Activated naive CD8-positive, alpha-beta T cell (primary cell): ENCODE results near the gene RYR2.
"Not testable (repeated sequence)": the region's sequence is repeated elsewhere in the genome, so short reads cannot be mapped to it uniquely, and the experiment has no call there.

Experiments
- H3K27ac Mint-ChIP-seq: one replicate; pipeline ENCODE4 v1.8.0; 2021; ENCODE audit warnings: mixed read lengths
- H3K27me3 Mint-ChIP-seq: one replicate; pipeline ENCODE4 v1.8.0; 2021; ENCODE audit warnings: mixed read lengths
- H3K36me3 Mint-ChIP-seq: one replicate; pipeline ENCODE4 v1.8.0; 2021; ENCODE audit warnings: mixed read lengths
- H3K4me1 Mint-ChIP-seq: one replicate; pipeline ENCODE4 v1.8.0; 2021; ENCODE audit warnings: low read depth, mixed read lengths
- H3K4me3 Mint-ChIP-seq: one replicate; pipeline ENCODE4 v1.8.0; 2021; ENCODE audit warnings: mild to moderate bottlenecking, mixed read lengths
- H3K9me3 Mint-ChIP-seq: one replicate; pipeline ENCODE4 v1.8.0; 2021; ENCODE audit warnings: low read depth, mixed read lengths

The RYR2 gene

DNA sequence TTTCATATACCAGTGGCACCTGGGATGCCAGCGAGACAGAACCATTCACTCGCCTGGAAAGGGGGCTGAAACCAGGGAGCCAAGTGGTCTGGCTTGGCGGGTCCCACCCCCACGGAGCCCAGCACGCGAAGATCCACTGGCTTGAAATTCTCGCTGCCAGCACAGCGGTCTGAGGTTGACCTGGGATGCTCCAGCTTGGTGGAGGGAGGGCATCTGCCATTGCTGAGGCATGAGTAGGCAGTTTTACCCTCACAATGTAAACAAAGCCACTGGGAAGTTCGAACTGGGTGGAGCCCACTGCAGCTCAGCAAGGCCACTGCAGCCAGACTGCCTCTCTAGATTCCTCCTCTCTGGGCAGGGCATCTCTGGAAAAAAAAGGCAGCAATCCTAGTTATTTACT, 778.6 kb downstream of the RYR2 start:
- H3K9me3 Mint-ChIP-seq, H3K36me3 Mint-ChIP-seq, H3K27me3 Mint-ChIP-seq, H3K4me3 Mint-ChIP-seq, H3K4me1 Mint-ChIP-seq, H3K27ac Mint-ChIP-seq: not testable (repeated sequence)

GRCh38 chr1:237832858-237833257, 790.9 kb downstream of the RYR2 start:
- Mint-ChIP-seq H3K27ac (no peak overlapping the region), H3K36me3 (no peaks in the 10 kb centered on the region), H3K4me1 (no peaks in the 10 kb centered on the region), H3K27me3 (peaks cover 1% of the 10 kb centered on the region), H3K9me3 (no peaks in the 10 kb centered on the region), H3K4me3 (no peak overlapping the region)

DNA sequence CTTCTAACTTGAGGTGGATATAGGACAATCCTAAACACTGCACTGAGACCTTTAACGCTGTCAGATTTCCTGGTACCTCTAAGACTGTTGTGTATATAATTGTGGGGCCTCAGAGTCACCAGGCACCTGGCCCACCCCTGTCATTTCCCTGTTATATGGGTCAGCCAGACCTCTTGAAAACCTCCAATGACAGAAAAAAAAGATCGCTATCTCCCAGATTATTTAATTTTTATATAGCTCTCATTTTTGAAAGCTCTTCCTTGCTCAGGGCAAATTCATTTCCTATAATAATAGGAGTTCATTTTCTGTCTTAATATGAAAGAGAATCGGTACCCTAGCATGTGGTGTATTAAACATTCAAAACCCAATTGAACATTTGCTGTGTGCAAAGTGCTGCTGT, 792.1 kb downstream of the RYR2 start:
- Mint-ChIP-seq H3K9me3 (no peaks in the 10 kb centered on the region), H3K27ac (no peak overlapping the region), H3K27me3 (peaks cover 1% of the 10 kb centered on the region), H3K4me3 (no peak overlapping the region), H3K4me1 (no peaks in the 10 kb centered on the region), H3K36me3 (no peaks in the 10 kb centered on the region)

GRCh38 chr1:237834461-237834860, 792.5 kb downstream of the RYR2 start:
- Mint-ChIP-seq H3K4me1 (no peaks in the 10 kb centered on the region), H3K27me3 (peaks cover 1% of the 10 kb centered on the region), H3K9me3 (no peaks in the 10 kb centered on the region), H3K36me3 (no peaks in the 10 kb centered on the region), H3K4me3 (no peak overlapping the region), H3K27ac (no peak overlapping the region)

DNA sequence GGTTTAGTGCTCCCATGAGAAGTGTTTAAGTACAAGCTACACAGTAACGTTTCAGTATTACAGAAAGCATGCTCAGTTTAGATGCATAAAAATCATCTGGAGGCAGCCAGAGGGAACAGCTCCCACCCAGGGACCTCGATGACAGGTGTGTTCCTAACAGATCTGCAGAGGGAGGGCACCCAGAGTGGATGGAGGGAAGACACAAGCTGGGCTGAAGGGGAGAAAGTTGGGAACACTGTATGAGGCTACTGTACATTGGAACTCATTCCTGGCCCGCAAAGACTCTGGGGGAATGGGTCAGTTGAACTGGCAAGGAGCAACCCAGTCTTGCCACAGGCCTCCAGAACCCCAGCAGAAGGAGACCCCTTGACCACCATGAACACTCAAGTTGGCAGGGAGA, 796.3 kb downstream of the RYR2 start:
- H3K27ac Mint-ChIP-seq = no peak overlapping the region

GRCh38 chr1:237838904-237839534, 797.0 kb downstream of the RYR2 start:
- peaks cover 15% of the 10 kb centered on the region for H3K9me3 Mint-ChIP-seq
- H3K4me3 Mint-ChIP-seq = no peak overlapping the region
- H3K4me1 Mint-ChIP-seq = no peaks in the 10 kb centered on the region
- no peaks in the 10 kb centered on the region for H3K36me3 Mint-ChIP-seq
- peaks cover 1% of the 10 kb centered on the region for H3K27me3 Mint-ChIP-seq
- no peak overlapping the region for H3K27ac Mint-ChIP-seq

More for the DNA sequence above, 796.3 kb downstream of the RYR2 start:
- Mint-ChIP-seq H3K4me3 (no peak overlapping the region), H3K27me3 (peaks cover 1% of the 10 kb centered on the region), H3K9me3 (peaks cover 15% of the 10 kb centered on the region), H3K4me1 (no peaks in the 10 kb centered on the region), H3K36me3 (no peaks in the 10 kb centered on the region)

GRCh38 chr1:237841485-237841884, 799.5 kb downstream of the RYR2 start:
- Mint-ChIP-seq H3K27ac (no peak overlapping the region), H3K36me3 (no peaks in the 10 kb centered on the region), H3K4me1 (no peaks in the 10 kb centered on the region), H3K27me3 (peaks cover 1% of the 10 kb centered on the region), H3K4me3 (no peak overlapping the region), H3K9me3 (peaks cover 15% of the 10 kb centered on the region)

DNA sequence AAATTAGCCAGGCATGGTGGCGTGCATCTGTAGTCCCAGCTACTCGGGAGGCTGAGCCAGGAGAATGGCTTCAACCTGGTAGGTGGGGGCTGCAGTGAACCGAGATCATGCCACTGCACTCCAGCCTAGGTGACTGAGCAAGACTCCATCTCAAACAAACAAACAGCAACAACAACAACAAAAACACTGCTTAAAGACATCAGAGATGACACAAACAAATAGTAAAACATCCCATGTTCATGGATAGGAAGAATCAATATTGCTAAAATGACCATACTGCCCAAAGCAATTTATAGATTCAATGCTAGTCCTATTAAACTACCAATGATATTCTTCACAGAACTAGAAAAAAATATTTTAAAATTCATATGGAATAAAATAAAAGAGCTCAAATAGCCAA, 801.5 kb downstream of the RYR2 start:
- not testable (repeated sequence) for H3K27ac Mint-ChIP-seq, H3K4me3 Mint-ChIP-seq, H3K4me1 Mint-ChIP-seq, H3K27me3 Mint-ChIP-seq, H3K36me3 Mint-ChIP-seq
- peaks cover 15% of the 10 kb centered on the region for H3K9me3 Mint-ChIP-seq

- Mint-ChIP-seq H3K9me3 (peaks cover 4% of the 10 kb centered on the region), H3K4me1 (no peaks in the 10 kb centered on the region), H3K36me3 (no peaks in the 10 kb centered on the region), H3K27me3 (no peaks in the 10 kb centered on the region), H3K27ac (no peak overlapping the region), H3K4me3 (no peak overlapping the region)
Measured at GRCh38 chr1:237851210-237851845, 809.3 kb downstream of the RYR2 start.

DNA sequence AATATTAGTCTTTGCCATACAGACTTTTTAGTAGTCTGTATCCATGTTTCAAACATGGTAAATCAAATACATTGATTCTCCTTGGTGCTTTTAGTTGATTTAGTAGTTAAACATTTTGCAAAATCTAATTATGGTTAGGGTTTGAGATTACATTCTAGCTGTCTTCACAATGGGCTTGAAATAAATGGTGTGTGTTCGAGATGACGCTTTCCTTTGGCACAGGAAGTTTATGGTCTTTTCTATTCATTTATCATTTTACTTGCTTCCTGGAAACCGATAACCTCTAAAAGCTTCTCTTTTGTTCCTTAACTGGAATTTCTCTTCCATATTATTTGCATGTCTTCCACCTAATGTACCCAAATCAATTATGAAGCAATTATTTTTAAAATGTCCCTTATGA, 810.4 kb downstream of the RYR2 start:
- Mint-ChIP-seq H3K27me3 (no peaks in the 10 kb centered on the region), H3K36me3 (no peaks in the 10 kb centered on the region), H3K4me3 (no peak overlapping the region), H3K4me1 (no peaks in the 10 kb centered on the region), H3K27ac (no peak overlapping the region), H3K9me3 (peaks cover 4% of the 10 kb centered on the region)

- no peaks in the 10 kb centered on the region for H3K4me1 Mint-ChIP-seq
- no peak overlapping the region for H3K27ac Mint-ChIP-seq
- H3K27me3 Mint-ChIP-seq = peaks cover 2% of the 10 kb centered on the region
- H3K4me3 Mint-ChIP-seq = no peak overlapping the region
- H3K9me3 Mint-ChIP-seq = peaks cover 5% of the 10 kb centered on the region
- no peaks in the 10 kb centered on the region for H3K36me3 Mint-ChIP-seq
Measured at GRCh38 chr1:237857455-237857854, 815.5 kb downstream of the RYR2 start.

GRCh38 chr1:237858992-237859391, 817.0 kb downstream of the RYR2 start:
- H3K4me3 Mint-ChIP-seq = no peak overlapping the region
- H3K4me1 Mint-ChIP-seq = no peaks in the 10 kb centered on the region
- H3K36me3 Mint-ChIP-seq = no peaks in the 10 kb centered on the region
- H3K9me3 Mint-ChIP-seq = peaks cover 5% of the 10 kb centered on the region
- H3K27ac Mint-ChIP-seq = no peak overlapping the region
- H3K27me3 Mint-ChIP-seq = peaks cover 2% of the 10 kb centered on the region

DNA sequence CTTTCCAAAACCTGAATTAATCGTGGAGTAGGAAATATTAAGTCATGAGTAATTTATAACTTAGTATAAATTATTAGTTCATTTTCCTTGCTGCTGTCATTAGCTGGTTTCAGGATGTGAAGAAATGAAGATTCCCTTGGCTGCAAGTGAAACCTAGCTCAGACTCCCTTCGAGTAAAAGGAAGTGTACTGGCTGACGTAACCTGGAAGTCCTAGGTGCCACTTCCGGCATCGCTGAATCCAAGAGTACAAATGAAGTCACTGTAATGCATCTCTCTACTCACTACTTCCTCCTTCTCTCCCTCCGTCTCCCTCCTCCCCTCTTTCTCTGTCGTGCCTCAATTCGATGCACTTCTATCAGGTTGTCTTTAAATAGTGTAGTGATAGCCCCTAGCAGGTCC, 820.0 kb downstream of the RYR2 start:
- peaks cover 2% of the 10 kb centered on the region for H3K4me1 Mint-ChIP-seq
- peaks cover 5% of the 10 kb centered on the region for H3K9me3 Mint-ChIP-seq
- no peaks in the 10 kb centered on the region for H3K36me3 Mint-ChIP-seq
- no peak overlapping the region for H3K4me3 Mint-ChIP-seq
- H3K27ac Mint-ChIP-seq = no peak overlapping the region
- H3K27me3 Mint-ChIP-seq = peaks cover 4% of the 10 kb centered on the region

- H3K36me3 Mint-ChIP-seq = no peaks in the 10 kb centered on the region
- peaks cover 5% of the 10 kb centered on the region for H3K9me3 Mint-ChIP-seq
- peaks cover 4% of the 10 kb centered on the region for H3K27me3 Mint-ChIP-seq
- no peak overlapping the region for H3K27ac Mint-ChIP-seq
- peaks cover 2% of the 10 kb centered on the region for H3K4me1 Mint-ChIP-seq
- no peak overlapping the region for H3K4me3 Mint-ChIP-seq
Measured at GRCh38 chr1:237863234-237863633, 821.2 kb downstream of the RYR2 start.

GRCh38 chr1:237864338-237865244, 822.6 kb downstream of the RYR2 start:
- peaks cover 2% of the 10 kb centered on the region for H3K4me1 Mint-ChIP-seq
- H3K4me3 Mint-ChIP-seq = no peak overlapping the region
- H3K9me3 Mint-ChIP-seq = no peaks in the 10 kb centered on the region
- no peak overlapping the region for H3K27ac Mint-ChIP-seq
- H3K36me3 Mint-ChIP-seq = no peaks in the 10 kb centered on the region
- H3K27me3 Mint-ChIP-seq = peaks cover 4% of the 10 kb centered on the region
